ENCODE data around the gene SENP2.
"Not testable (repeated sequence)": the region's sequence is repeated elsewhere in the genome, so short reads cannot be mapped to it uniquely, and the experiment has no call there.

The SENP2 gene

GRCh38 chr3:185585859-185586685 is at the start of gene SENP2:
SENP2 (plus strand) TSS chr3:185586295; CDS start chr3:185586414, 119 bp downstream.
- peak; percentile 96 for DNase-seq

- DNase-seq: peak; percentile 35
Measured at GRCh38 chr3:185537369-185537970, 48.6 kb upstream of the SENP2 start.

GRCh38 chr3:185539934-185540333 is 46.2 kb upstream of the SENP2 start:
- DNase-seq: no peak

- no peak for DNase-seq
Measured at GRCh38 chr3:185540695-185541094, 45.4 kb upstream of the SENP2 start.

GRCh38 chr3:185549122-185549521 is 37.0 kb upstream of the SENP2 start:
- DNase-seq: no peak

- DNase-seq: no peak
Measured at GRCh38 chr3:185549651-185550111, 36.4 kb upstream of the SENP2 start.

- no peak for DNase-seq
Measured at GRCh38 chr3:185552358-185552877, 33.7 kb upstream of the SENP2 start, which contains the start of gene LIPH. LIPH (minus strand) TSS chr3:185552588; CDS start chr3:185552471, 117 bp downstream.

- no peak for DNase-seq
Measured at GRCh38 chr3:185555101-185555501, 31.0 kb upstream of the SENP2 start.

- no peak for DNase-seq
Measured at GRCh38 chr3:185555860-185556347, 30.2 kb upstream of the SENP2 start.

GRCh38 chr3:185556640-185557039 is 29.5 kb upstream of the SENP2 start:
- DNase-seq: not testable (repeated sequence)

GRCh38 chr3:185558395-185558794 is 27.7 kb upstream of the SENP2 start:
- no peak for DNase-seq

- no peak for DNase-seq
Measured at GRCh38 chr3:185559706-185560090, 26.4 kb upstream of the SENP2 start.

- no peak for DNase-seq
Measured at GRCh38 chr3:185560676-185561075, 25.4 kb upstream of the SENP2 start.

- no peak for DNase-seq
Measured at GRCh38 chr3:185561374-185561943, 24.6 kb upstream of the SENP2 start.

- peak; percentile 53 for DNase-seq
Measured at GRCh38 chr3:185561958-185562357, 24.1 kb upstream of the SENP2 start.

- DNase-seq: no peak
Measured at GRCh38 chr3:185572183-185572582, 13.9 kb upstream of the SENP2 start.

- peak; percentile 79 for DNase-seq
Measured at GRCh38 chr3:185575108-185575869, 10.8 kb upstream of the SENP2 start.

- DNase-seq: no peak
Measured at GRCh38 chr3:185582236-185582635, 3.9 kb upstream of the SENP2 start.

GRCh38 chr3:185582871-185583270 is 3.2 kb upstream of the SENP2 start:
- DNase-seq: no peak

GRCh38 chr3:185583925-185584324 is 2.2 kb upstream of the SENP2 start:
- no peak for DNase-seq

- no peak for DNase-seq
Measured at GRCh38 chr3:185584686-185585085, 1.4 kb upstream of the SENP2 start.

GRCh38 chr3:185585518-185585858 is 607 bp upstream of the SENP2 start:
- no peak for DNase-seq

- peak; percentile 52 for DNase-seq
Measured at GRCh38 chr3:185586686-185587039, 568 bp downstream of the SENP2 start.
